Activated T-cell treated with anti-CD3 and anti-CD28 coated beads, Interleukin-2, amount 50 U/mL, for 1 hour (primary cell): ENCODE measurements around the gene BCL2L14.
"Not testable (repeated sequence)": the region's sequence is repeated elsewhere in the genome, so short reads cannot be mapped to it uniquely, and the experiment has no call there.

Experiments used
- DNase-seq: peaks from one replicate; pipeline ENCODE4 v3.0.0-alpha.2; 2020

Gene BCL2L14

GRCh38 chr12:12110923-12111555, 40.3 kb downstream of the BCL2L14 start:
- DNase-seq, result not testable (repeated sequence)

GRCh38 chr12:12115514-12115913, 44.8 kb downstream of the BCL2L14 start:
- DNase-seq, result no peak

GRCh38 chr12:12116677-12117076, 45.9 kb downstream of the BCL2L14 start:
- no peak for DNase-seq

GRCh38 chr12:12121061-12121460, 50.3 kb downstream of the BCL2L14 start:
- DNase-seq, result no peak

GRCh38 chr12:12123036-12123604, 52.4 kb downstream of the BCL2L14 start:
- DNase-seq, result no peak

GRCh38 chr12:12126551-12126950, 55.8 kb downstream of the BCL2L14 start:
- DNase-seq, result no peak

GRCh38 chr12:12127304-12127703, 56.6 kb downstream of the BCL2L14 start:
- no peak for DNase-seq

GRCh38 chr12:12128670-12129069, 57.9 kb downstream of the BCL2L14 start:
- DNase-seq, result no peak

- DNase-seq, result no peak
Measured at GRCh38 chr12:12133259-12133658, 62.5 kb downstream of the BCL2L14 start.

GRCh38 chr12:12133785-12134184, 63.0 kb downstream of the BCL2L14 start:
- no peak for DNase-seq

GRCh38 chr12:12138203-12139154, 67.7 kb downstream of the BCL2L14 start:
- no peak for DNase-seq

GRCh38 chr12:12141000-12141399, 70.3 kb downstream of the BCL2L14 start:
- DNase-seq, result no peak

GRCh38 chr12:12144531-12144930, 73.8 kb downstream of the BCL2L14 start:
- not testable (repeated sequence) for DNase-seq

- DNase-seq, result no peak
Measured at GRCh38 chr12:12147111-12147510, 76.4 kb downstream of the BCL2L14 start.
